Skeletal muscle satellite cell (primary cell): ENCODE measurements around the gene HSPE1. TPM values are rescaled to one million over a fixed set of nuclear protein-coding genes. Genes with fewer than 3 reads are reported as not detected.
"Not testable (repeated sequence)": the region's sequence is repeated elsewhere in the genome, so short reads cannot be mapped to it uniquely, and the experiment has no call there.

Experiments
- H3K27me3 ChIP-seq: 2 replicates; pipeline ENCODE4 v1.7.0; 2013; ENCODE audit warnings: low read length; ENCODE audit not compliant: control insufficient read depth, insufficient read depth
- H3K36me3 ChIP-seq: 2 replicates; pipeline ENCODE4 v1.7.0; 2013; ENCODE audit warnings: mild to moderate bottlenecking, control low read depth, low read length; ENCODE audit not compliant: insufficient read depth
- H3K4me1 ChIP-seq: 2 replicates; pipeline ENCODE4 v1.7.0; 2013; ENCODE audit warnings: low read length; ENCODE audit not compliant: control insufficient read depth, insufficient read depth
- H3K4me2 ChIP-seq: 2 replicates; pipeline ENCODE4 v1.7.0; 2013; ENCODE audit warnings: mild to moderate bottlenecking, low read length
- H3K4me3 ChIP-seq: 2 replicates; pipeline ENCODE4 v1.7.0; 2013; ENCODE audit warnings: low read length
- H3K9ac ChIP-seq: 2 replicates; pipeline ENCODE4 v1.7.0; 2013; ENCODE audit warnings: mild to moderate bottlenecking, low read depth, low read length, moderate library complexity
- H3K9me3 ChIP-seq: replicated peaks from 2 replicates; pipeline ENCODE4 v1.7.0; 2013; ENCODE audit warnings: mild to moderate bottlenecking, control low read depth, low read length
- small RNA-seq: library from RNA; depleted of rRNA; stranded (forward); fragments of <200 nt; gene quantifications from one replicate; pipeline ENCODE3, GENCODE V24; 2012

HSPE1 gene

DNA sequence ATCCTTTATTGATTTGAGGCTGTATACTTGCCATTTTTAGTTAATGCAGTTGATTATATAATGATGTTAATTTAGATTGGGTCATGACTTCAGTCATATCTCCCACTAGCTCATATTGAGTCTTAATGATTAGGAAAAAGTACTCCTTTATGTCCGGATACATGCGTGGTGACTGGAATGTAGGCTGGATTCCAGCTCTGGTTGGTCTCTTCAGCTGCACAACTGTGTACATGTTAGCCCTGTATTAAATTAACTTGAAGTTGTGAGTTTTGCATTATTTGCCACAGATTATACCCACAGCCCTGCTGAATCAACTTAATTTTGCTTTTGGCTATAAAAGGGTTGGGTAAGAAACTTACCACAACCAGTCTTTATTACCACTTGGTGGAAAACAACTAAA, 38.2 kb downstream of the HSPE1 start:
- no peak overlapping the region for H3K4me3 ChIP-seq
- no peaks in the 10 kb centered on the region for H3K27me3 ChIP-seq
- no peak overlapping the region for H3K9ac ChIP-seq
- peaks cover 47% of the 10 kb centered on the region for H3K36me3 ChIP-seq
- no peak overlapping the region for H3K4me2 ChIP-seq
- peaks cover 6% of the 10 kb centered on the region for H3K4me1 ChIP-seq
- no peaks in the 10 kb centered on the region for H3K9me3 ChIP-seq

DNA sequence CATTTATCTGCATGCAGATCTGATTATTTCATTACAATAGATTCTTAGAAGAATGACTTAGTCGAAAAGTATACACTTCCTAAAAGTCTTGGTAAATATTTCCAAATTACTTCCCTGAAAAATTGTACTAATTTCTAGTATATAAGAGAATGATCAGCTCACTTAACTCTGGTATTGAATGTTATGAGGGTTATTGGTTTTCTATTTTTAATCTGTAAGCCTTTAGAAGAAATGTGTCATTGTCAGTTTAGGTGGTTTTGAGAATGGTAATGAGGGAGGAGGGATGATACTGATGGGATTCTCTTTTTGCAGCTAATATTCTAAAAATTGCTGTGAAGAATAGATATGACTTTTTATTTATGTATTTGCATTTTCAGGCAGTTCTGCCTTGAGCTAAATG, 39.6 kb downstream of the HSPE1 start:
- Histone ChIP-seq H3K36me3 (peaks cover 53% of the 10 kb centered on the region), H3K27me3 (no peaks in the 10 kb centered on the region), H3K4me3 (no peak overlapping the region), H3K4me1 (peaks cover 6% of the 10 kb centered on the region), H3K9me3 (no peaks in the 10 kb centered on the region), H3K9ac (no peak overlapping the region), H3K4me2 (no peak overlapping the region)

DNA sequence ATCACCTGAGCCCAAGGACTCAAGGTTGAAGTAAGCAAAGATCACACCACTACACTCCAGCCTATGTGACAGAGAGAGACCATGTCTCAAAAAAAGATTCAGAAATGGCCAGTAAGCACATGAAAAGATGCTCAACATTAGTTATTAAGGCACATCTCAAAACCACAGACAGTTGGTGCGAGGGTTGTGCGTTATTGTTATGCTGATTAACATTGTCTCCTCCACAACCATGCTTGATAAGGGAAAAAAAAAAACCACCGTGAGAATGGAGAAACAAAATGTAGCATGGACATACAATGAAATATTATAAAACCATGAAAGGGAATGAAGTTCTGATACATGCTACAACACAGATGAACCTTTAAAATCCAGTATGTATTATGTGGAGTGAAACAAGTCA, 43.0 kb downstream of the HSPE1 start:
- H3K27me3 ChIP-seq, result no peaks in the 10 kb centered on the region
- no peak overlapping the region for H3K4me2 ChIP-seq
- H3K36me3 ChIP-seq, result peaks cover 55% of the 10 kb centered on the region

DNA sequence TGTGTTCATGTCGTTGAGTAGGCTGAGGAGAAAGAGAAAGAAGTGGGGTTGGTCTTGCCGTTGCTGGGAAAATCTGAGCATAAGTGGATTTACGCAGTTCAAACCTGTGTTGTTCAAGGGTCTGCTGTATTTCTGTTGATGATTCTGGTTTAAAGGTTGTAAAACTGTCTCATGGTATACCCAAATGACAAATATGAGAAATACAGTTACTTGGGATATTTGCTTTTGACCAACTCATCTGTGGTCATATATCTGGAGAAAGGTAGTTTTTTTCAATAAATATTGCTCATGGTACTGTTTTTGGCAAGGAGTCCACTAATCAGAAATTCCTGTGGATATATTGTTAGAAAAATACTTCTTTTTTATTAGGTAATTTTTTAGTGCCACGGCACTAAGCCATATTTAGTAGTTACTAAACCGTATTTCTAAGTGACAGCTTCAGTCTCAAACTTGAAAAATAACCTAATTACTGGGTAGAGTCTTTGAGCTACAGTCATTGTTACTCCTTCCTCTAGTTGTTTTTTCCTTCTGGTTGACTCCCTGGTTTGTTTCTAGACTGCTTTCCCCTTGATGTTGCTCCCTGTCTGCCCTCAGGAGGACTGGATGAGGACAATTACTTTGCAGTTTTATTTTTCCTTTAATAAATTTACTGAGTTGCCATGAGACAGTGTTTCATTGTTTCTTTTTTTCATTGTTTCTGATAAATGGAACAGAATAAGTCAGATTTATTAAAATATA, 47.2 kb downstream of the HSPE1 start:
- H3K4me1 ChIP-seq, result no peaks in the 10 kb centered on the region
- no peak overlapping the region for H3K4me3 ChIP-seq
- no peak overlapping the region for H3K9ac ChIP-seq
- no peak overlapping the region for H3K4me2 ChIP-seq
- H3K36me3 ChIP-seq, result peaks cover 53% of the 10 kb centered on the region
- H3K27me3 ChIP-seq, result no peaks in the 10 kb centered on the region
- no peaks in the 10 kb centered on the region for H3K9me3 ChIP-seq

More for the DNA sequence above, 43.0 kb downstream of the HSPE1 start:
- H3K4me1 ChIP-seq, result peaks cover 6% of the 10 kb centered on the region
- H3K9ac ChIP-seq, result no peak overlapping the region
- H3K4me3 ChIP-seq, result no peak overlapping the region
- H3K9me3 ChIP-seq, result no peaks in the 10 kb centered on the region

DNA sequence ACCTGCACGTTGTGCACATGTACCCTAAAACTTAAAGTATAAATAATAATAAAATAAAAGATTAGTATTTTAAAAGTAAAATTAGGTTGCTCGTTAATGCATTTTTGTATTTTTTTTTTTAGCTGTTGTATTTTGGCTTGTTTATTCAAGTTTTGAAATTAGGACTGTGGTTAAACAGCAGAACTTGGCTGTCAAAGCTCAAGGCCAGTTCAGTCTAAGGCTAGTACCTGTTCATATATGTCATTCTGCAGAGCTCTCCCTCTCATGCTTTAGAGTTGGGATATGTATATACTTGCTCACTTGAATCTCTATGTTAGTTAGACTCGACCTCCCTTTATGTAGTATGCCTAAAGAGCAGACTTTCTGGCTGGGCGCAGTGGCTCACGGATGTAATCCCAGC, 48.4 kb downstream of the HSPE1 start:
- no peak overlapping the region for H3K9ac ChIP-seq
- H3K4me1 ChIP-seq, result no peaks in the 10 kb centered on the region
- H3K36me3 ChIP-seq, result peaks cover 47% of the 10 kb centered on the region
- H3K4me3 ChIP-seq, result no peak overlapping the region
- H3K9me3 ChIP-seq, result no peaks in the 10 kb centered on the region
- no peak overlapping the region for H3K4me2 ChIP-seq
- H3K27me3 ChIP-seq, result no peaks in the 10 kb centered on the region

DNA sequence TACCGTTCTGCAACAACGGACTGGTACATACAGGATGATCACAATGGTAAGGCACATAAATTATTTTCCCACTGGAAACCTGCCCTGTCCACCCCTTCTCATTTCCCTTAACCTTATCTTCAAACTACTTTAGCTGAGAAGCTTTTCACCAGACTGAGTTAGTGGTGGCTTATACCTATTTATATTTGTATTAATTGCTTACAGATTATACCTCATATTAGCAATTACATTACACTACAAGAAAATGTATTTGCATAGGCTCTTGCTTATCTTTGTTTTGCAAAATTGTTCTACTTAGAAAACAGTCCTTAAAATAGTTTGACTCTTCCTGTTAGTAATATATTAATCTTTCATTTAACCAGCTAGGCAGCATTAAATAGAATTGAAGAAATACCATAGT, 51.1 kb downstream of the HSPE1 start:
- not testable (repeated sequence) for H3K9me3 ChIP-seq, H3K4me1 ChIP-seq, H3K9ac ChIP-seq, H3K4me2 ChIP-seq, H3K4me3 ChIP-seq, H3K27me3 ChIP-seq
- H3K36me3 ChIP-seq, result peaks cover 35% of the 10 kb centered on the region

Small RNAs within 50 kb of the gene (small RNA-seq; reads per million reads assigned to genes)
- gene AC020550.1, result not detected
